Stimulated activated naive CD8-positive, alpha-beta T cell treated with anti-CD3 and anti-CD28 coated beads, Interleukin-15, Interleukin-2, amounts not matched to agents 100 ng/mL and 50 ng/mL, for 24 hours (primary cell): Measurements from ENCODE around the gene DTX3.
A peak's percentile ranks its signal among the peaks of the same experiment; 100 is the strongest.
"Not testable (repeated sequence)": the region's sequence is repeated elsewhere in the genome, so short reads cannot be mapped to it uniquely, and the experiment has no call there.

Experiments used
- H3K27ac Mint-ChIP-seq: one replicate; pipeline ENCODE4 v1.8.0; 2021; ENCODE audit warnings: mild to moderate bottlenecking, mixed read lengths
- H3K27me3 Mint-ChIP-seq: one replicate; pipeline ENCODE4 v1.8.0; 2021; ENCODE audit warnings: mixed read lengths
- H3K36me3 Mint-ChIP-seq: one replicate; pipeline ENCODE4 v1.8.0; 2021; ENCODE audit warnings: low read depth, mixed read lengths
- H3K4me1 Mint-ChIP-seq: one replicate; pipeline ENCODE4 v1.8.0; 2021; ENCODE audit warnings: low read depth, mixed read lengths
- H3K4me3 Mint-ChIP-seq: one replicate; pipeline ENCODE4 v1.8.0; 2021; ENCODE audit warnings: mild to moderate bottlenecking, mixed read lengths
- H3K9me3 Mint-ChIP-seq: one replicate; pipeline ENCODE4 v1.8.0; 2021; ENCODE audit warnings: mixed read lengths

DTX3 gene

DNA sequence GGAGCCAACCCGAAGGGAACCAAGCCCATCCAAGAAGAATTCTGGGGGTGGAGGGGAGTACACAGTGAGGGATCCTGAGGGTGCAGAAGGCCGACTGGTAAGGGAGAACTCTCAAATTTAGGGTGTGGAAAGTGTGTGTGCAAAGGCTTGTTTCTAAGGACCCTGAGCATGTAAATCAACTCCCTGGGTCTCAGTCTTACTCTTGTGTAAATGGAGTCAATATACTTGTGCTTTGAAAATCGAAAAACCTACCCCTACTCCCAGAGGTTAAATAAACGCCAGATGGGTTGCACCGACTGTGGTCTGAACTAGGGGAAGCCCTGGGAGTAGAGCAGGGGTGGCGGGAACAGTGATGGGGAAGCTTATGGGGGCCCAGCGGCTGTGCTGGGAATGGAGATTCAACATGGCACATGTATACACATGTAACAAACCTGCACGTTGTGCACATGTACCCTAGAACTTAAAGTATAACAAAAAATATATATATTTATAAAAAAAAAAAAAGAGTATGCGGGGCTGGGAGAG lies 22.4 kb downstream of the DTX3 start:
- Mint-ChIP-seq H3K9me3 (no peaks in the 10 kb centered on the region), H3K36me3 (no peaks in the 10 kb centered on the region), H3K27ac (no peak overlapping the region), H3K4me1 (peaks cover 13% of the 10 kb centered on the region), H3K27me3 (peaks cover 90% of the 10 kb centered on the region), H3K4me3 (no peak overlapping the region)

DNA sequence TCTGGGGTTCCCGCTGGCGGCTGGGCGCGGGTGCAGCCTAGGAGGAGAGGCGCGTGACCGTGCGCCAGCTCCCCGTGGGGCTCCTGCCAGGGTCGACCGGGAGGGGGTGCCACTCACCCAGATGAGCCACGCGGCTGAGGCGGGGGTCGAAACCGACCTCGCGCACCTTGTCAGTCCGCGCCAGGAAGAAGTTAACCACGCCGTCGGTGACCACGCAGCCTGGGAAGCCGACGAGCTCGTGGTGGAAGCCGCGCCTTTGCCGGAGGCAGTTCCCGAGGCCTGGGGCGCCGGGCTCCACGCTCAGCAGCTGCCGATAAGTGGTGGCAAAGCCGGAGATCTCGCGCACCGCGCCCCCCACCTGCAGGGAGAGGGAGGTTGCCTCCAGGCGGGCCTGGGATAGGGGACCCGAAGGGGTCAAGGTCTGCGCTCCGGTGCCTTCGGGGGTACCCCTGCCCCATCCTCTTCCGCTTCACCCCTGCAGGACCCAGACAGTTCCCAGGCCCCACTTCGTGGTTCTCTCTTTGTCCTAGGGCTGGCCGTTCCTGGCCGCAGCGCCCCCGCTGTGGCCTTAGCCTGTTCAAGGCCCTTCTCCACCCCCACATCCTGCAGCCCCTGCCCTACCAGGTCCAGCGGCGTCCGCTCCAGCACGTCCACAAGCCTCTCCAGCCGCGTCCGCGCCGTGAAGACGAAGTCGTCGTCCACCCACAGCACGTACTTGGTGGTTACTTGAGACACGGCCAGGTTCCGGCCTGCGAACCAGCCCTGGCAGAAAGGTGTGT lies 23.1 kb downstream of the DTX3 start:
- peaks cover 87% of the 10 kb centered on the region for H3K27me3 Mint-ChIP-seq
- no peaks in the 10 kb centered on the region for H3K36me3 Mint-ChIP-seq
- H3K4me3 Mint-ChIP-seq: no peak overlapping the region
- no peaks in the 10 kb centered on the region for H3K9me3 Mint-ChIP-seq
- no peak overlapping the region for H3K27ac Mint-ChIP-seq
- H3K4me1 Mint-ChIP-seq: peaks cover 12% of the 10 kb centered on the region

DNA sequence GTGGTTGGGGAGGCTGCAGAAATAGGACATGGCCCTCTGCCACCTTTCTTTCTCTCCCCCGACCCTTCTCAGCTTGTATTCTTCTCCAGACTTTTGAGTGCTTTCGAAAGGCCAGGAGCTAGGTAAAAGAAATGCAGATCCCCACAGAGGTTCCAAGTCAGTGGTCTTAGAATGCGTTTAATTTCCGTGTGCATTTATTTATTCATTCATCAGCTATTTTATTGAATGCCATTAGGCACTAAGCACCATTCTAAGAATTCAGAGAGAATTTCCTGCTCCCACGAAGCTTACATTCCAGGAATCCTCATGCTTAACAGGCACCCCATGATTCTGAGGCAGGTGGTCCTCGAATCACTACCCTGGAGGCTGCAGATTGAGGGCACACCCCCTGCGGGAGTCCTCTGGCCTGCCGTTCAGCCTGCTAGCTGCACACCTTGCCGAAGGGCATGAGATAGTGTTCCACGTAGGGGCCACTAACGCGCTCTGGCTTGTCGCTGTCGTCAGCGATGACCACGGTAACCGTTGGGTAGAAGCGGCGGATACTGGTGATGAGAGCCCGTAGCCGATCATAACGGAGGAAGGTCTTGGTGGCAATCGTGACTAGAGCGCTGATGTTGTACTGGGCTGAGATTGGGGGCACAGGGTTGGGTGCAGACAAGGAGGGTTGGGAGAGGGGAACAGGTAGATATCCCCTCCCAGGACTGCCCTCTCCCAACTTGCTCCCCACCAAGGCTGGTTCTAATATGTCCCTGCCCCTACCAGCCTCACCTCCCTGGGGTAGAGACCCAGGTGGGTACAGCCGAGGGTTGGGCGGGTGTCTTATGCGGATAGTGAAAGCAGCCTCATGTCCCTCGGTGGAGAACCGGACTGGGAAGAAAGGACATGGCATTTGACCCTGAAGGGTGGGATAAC lies 23.9 kb downstream of the DTX3 start:
- Mint-ChIP-seq H3K4me1 (peaks cover 18% of the 10 kb centered on the region), H3K27me3 (peaks cover 84% of the 10 kb centered on the region), H3K9me3 (no peaks in the 10 kb centered on the region), H3K36me3 (no peaks in the 10 kb centered on the region), H3K27ac (no peak overlapping the region), H3K4me3 (no peak overlapping the region)

DNA sequence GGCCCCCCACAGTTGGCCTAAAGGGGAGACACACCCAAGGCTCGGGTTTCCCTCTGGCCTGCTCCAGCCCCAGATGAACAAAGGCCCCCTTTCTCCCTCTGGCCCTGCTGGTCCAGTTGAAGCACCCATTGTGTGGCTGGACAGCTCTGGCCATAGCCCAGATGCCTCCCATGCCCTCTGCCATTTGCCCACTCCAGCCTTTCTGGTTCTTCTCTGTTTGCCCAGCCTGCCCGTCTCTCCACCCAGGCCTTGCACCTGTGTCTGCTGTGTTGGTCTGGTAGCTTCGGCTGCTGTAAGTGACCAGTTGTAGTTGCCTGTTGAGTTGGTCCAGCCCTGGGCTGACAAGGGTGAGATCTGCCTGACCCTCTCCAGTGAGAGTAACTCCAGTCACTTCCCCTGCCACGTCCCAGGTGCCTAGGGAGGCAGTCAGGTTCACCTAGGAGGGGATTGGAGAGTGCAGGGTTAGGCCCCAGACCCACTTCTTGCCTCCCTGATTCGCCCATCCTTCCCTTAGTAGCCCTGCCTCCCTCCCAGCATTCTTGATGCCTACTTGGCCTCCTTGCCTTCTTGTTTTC lies 25.4 kb downstream of the DTX3 start:
- Mint-ChIP-seq H3K4me3 (no peak overlapping the region), H3K27ac (no peak overlapping the region), H3K36me3 (no peaks in the 10 kb centered on the region)

DNA sequence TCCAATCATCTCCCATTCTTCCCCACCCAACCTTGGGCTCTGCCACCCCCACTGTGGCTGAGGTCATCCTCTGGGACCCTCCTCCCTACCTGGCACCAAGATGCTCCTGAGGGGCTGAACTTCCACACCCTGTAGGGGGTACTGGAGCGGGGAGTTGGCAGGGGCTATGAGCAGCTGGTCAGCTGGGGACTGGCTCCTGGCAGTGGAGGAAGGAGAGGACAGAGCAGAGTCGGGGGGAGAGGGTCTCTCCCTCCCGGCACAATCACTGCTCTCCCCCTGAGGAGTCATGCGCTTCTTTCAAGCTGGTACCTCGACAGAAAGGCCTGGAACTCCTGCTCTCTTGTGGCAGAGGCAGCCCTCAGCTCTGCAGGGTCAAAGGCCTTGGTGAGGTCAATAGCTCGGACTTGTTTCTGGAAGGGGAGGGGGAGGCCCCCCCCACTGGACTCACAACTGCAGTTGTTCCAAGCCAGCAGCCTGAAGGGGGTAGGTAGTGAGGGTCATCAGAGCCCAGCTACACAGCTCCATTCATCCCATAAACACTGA lies 26.3 kb downstream of the DTX3 start:
- Mint-ChIP-seq H3K36me3 (no peaks in the 10 kb centered on the region), H3K27ac (no peak overlapping the region), H3K9me3 (no peaks in the 10 kb centered on the region), H3K27me3 (peaks cover 73% of the 10 kb centered on the region), H3K4me1 (peaks cover 19% of the 10 kb centered on the region), H3K4me3 (no peak overlapping the region)

More for the DNA sequence above, 25.4 kb downstream of the DTX3 start:
- Mint-ChIP-seq H3K27me3 (peaks cover 79% of the 10 kb centered on the region), H3K9me3 (no peaks in the 10 kb centered on the region), H3K4me1 (peaks cover 19% of the 10 kb centered on the region)

DNA sequence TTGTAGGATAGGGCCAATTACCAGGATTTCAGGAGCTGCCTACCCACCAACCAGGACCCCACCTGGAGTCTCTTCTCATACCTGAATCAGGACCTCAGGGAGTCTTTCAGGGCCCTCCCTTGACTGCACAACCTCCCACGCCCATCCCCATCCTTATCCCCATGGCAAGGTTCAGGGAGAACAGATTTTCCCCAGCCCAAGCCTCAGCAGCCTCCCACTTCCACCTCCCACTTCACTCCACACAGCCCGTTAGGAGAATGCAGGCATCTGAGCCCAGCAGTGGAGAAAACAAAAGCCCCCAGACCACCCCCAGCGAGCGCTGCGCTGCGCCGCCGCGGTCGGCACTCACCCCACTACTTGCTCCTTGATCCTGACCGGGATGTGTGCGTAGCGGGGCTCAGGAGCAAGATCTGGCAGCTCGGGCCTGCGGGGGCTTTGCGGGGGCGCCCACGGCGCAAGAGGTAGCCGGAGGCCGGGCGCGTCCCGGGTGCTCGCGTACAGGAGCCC lies 27.0 kb downstream of the DTX3 start:
- H3K27ac Mint-ChIP-seq: no peak overlapping the region
- no peaks in the 10 kb centered on the region for H3K9me3 Mint-ChIP-seq
- peak overlapping the region; percentile 77 for H3K4me3 Mint-ChIP-seq
- H3K27me3 Mint-ChIP-seq: peaks cover 67% of the 10 kb centered on the region
- peaks cover 19% of the 10 kb centered on the region for H3K4me1 Mint-ChIP-seq
- no peaks in the 10 kb centered on the region for H3K36me3 Mint-ChIP-seq

DNA sequence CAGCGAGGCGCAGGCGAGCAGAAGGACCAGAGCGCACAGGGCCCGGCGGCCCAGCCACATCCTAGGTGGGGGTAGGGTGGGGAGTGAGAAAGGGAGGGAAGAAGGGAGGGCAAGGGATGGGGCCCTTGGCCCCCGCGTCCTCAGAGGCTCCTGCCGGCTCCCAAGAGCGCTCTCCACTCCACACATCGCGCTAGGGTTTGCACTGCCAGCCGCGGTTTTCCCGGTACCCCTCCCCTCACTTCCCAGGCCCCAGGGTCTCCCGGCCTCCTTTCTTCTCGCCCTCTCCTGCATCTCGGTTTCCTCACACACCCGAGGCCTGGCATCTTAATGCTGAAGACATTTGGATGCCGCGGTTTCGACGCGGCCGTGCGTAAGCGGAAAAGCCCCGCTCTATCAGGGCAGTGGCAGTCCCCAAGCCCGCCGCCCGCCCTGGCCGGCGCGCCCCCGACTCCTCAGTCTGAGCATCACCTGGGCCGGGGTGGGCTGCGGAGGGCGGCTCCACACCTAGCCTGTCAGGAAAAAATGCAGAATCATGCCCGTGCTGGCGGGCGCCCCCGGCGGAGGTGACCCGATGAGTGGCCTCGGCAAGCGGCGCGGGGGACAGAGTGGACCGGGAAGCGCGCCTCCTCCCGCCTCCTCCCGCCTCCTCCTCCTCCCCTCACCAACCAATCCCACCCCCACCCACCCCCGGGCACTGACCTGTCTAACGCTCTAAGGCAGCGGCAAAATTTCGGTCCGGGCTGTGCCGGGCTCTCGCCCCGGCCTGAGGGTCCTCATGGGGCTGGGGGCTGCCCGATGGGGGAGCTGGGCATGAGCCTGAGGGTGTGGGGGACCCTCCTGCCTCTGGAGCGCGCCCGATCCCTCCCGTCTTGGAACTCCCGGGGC lies 27.7 kb downstream of the DTX3 start:
- peak overlapping the region; percentile 77 for H3K4me3 Mint-ChIP-seq
- H3K27me3 Mint-ChIP-seq: peaks cover 61% of the 10 kb centered on the region
- H3K36me3 Mint-ChIP-seq: no peaks in the 10 kb centered on the region
- no peak overlapping the region for H3K27ac Mint-ChIP-seq
- H3K9me3 Mint-ChIP-seq: no peaks in the 10 kb centered on the region
- peaks cover 14% of the 10 kb centered on the region for H3K4me1 Mint-ChIP-seq

DNA sequence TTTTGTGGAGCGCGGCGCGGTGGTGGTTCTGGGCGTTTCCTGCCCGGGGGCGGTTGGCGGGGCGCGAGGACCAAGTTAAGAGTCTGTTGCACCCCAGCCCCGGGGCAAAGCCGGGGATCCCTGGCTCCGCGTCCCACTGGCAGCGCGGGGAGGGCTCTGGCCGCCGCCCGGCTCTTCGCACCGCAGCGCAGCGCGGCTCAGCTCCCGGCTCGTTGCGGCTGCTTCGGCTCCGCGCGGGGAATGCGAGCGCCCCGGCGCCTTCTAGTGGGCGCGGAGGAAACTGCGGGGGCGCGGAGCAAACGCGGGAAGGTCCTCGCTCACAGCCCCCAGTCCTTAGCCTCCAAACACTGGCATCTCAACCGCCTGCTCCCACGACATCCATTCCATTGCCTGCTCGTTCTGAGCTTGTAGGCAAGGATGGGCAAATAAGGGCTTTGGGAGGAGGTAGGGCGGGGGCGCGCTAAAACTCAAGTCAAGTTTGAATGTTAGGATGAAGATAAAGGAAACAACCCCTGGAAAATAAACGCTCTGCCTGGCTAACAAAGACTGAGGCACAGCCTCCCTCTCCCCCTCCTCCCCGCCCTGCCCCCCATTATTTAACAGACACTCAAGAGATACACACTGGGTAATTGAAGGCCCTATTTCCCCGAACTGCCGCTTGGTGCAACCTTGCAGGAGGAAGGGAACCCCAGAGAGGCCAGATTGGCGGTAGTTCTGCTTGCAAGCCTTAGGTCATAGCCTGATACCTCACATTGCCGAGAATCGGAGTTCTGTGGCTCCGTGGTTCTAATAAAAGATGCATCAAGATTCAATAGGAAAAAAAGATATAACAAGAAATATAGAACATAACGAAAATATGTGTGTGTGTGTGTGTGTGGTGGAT lies 28.6 kb downstream of the DTX3 start, which contains the start of gene B4GALNT1:
TSS of gene B4GALNT1 (minus strand) at position 244 of the 883 bp plus-strand sequence. CDS start 1,069 bp downstream, outside the sequence.
- H3K36me3 Mint-ChIP-seq: no peaks in the 10 kb centered on the region
- peak within 1 kb of the TSS; percentile 77 for H3K4me3 Mint-ChIP-seq
- H3K27ac Mint-ChIP-seq: no peak within 1 kb of the TSS
- H3K9me3 Mint-ChIP-seq: no peaks in the 10 kb centered on the region
- H3K4me1 Mint-ChIP-seq: peaks cover 10% of the 10 kb centered on the region
- H3K27me3 Mint-ChIP-seq: peaks cover 60% of the 10 kb centered on the region

DNA sequence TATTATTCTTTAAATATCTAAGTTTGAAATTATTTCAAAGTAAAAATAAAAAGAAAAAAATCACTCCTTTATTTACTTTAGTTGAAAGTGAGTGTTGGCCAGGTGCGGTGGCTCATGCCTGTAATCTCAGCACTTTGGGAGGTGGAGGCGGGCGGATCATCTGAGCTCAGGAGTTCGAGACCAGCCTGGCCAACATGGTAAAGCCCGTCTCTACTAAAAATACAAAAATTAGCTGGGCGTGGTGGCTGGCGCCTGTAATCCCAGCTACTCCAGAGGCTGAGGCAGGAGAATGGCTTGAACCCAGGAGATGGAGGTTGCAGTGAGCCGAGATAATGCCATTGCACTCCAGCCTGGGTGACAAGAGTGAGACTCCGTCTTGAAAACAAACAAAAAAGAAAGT lies 32.1 kb downstream of the DTX3 start:
- not testable (repeated sequence) for H3K27ac Mint-ChIP-seq, H3K9me3 Mint-ChIP-seq, H3K36me3 Mint-ChIP-seq, H3K4me1 Mint-ChIP-seq, H3K4me3 Mint-ChIP-seq
- H3K27me3 Mint-ChIP-seq: peaks cover 43% of the 10 kb centered on the region

DNA sequence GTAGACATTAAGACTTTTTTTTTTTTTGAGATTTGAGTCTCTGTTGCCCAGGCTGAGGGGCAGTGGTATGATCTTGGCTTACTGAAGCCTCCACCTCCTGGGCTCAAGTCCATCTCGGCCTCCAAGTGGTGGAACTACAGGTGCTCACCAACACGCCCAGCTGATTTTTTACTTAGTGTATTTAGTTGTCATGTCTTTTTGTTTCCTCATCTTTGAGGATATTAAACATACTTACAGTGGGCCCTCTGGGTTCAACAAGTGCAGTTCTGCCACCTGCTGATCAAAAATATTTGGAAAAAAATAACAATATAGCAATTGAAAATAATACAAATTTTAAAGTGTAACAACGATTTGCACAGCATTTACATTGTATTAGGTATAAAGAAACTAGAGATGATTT lies 32.7 kb downstream of the DTX3 start:
- peaks cover 6% of the 10 kb centered on the region for H3K4me1 Mint-ChIP-seq
- H3K27me3 Mint-ChIP-seq: peaks cover 44% of the 10 kb centered on the region
- H3K4me3 Mint-ChIP-seq: no peak overlapping the region
- no peaks in the 10 kb centered on the region for H3K9me3 Mint-ChIP-seq
- no peaks in the 10 kb centered on the region for H3K36me3 Mint-ChIP-seq
- no peak overlapping the region for H3K27ac Mint-ChIP-seq

DNA sequence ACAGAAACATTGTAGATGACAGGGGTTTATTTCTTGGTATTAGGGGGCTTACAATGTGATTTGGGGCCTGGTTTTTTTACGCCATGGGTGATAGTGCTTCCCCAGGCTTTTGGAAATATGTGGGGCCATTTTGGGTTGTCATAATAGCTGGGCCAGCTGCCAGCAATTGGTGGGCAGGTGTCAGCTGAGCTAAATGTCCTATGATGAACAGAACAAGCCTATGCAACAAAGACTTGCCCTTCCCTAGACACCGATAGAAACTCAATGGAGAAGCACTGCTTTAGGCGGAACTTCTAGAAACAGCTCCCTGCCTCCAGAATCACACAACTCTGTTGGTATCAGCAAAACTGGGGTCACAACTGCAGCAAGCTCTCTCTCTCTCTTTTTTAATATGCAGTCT lies 33.5 kb downstream of the DTX3 start:
- Mint-ChIP-seq H3K4me1 (peaks cover 5% of the 10 kb centered on the region), H3K27me3 (peaks cover 43% of the 10 kb centered on the region), H3K36me3 (no peaks in the 10 kb centered on the region), H3K27ac (no peak overlapping the region), H3K9me3 (no peaks in the 10 kb centered on the region), H3K4me3 (no peak overlapping the region)

DNA sequence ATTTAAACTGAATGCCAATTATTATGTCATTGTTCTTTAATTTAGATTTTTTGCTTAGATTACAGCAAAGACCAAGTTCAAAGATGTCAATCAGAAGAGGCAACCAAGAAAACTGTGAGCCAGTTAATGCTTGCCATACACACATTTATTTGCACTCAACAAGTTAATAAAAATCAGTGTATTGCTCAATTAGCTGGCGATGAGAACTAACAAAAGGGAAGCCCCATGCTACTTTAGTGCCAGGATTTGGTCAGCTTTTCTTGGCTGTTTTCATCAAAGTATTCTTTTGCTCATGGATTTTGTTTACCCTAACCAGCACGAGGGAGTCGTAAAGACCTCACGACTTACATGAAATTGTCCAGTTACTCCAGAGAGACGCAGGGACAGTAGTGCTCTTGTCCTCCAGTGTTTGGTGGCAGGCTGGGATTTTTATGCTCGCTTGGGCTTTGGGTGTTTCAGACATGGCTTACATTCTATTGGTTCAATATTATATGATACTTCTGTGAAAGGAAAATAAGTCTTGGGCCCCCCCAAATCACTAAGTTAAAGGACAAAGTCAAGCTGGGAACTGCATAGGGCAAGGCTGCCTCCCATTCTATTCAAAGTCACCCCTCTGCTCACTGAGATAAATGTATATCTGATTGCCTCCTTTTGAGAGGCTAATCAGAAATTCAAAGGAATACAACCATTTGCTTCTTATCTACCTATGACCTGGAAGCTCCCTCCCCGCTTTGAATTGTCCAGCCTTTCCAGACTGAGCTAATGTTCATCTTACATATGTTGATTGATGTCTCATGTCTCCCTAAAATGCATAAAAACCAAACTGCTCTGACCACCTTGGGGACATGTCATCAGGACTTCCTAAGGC lies 35.8 kb downstream of the DTX3 start:
- Mint-ChIP-seq H3K27ac (no peak overlapping the region), H3K4me3 (no peak overlapping the region), H3K27me3 (peaks cover 28% of the 10 kb centered on the region), H3K4me1 (no peaks in the 10 kb centered on the region), H3K36me3 (no peaks in the 10 kb centered on the region), H3K9me3 (no peaks in the 10 kb centered on the region)
